Hematopoietic multipotent progenitor cell treated with erythropoietin and hydrocortisone succinate and interleukin-3 and kit ligand, for 6 days (in vitro differentiated cells): Measurements from ENCODE around the gene MTMR4.
A peak's percentile ranks its signal among the peaks of the same experiment; 100 is the strongest.
"Not testable (repeated sequence)": the region's sequence is repeated elsewhere in the genome, so short reads cannot be mapped to it uniquely, and the experiment has no call there.

Experiments
- DNase-seq: peaks from one replicate; pipeline ENCODE4 v3.0.0-alpha.2; 2015

The MTMR4 gene

GRCh38 chr17:58513965-58514769 lies at the start of gene MTMR4:
TSS of gene MTMR4 (minus strand) at chr17:58514638. CDS start at chr17:58514407, 231 bp downstream.
- DNase-seq: peak; percentile 91

DNA sequence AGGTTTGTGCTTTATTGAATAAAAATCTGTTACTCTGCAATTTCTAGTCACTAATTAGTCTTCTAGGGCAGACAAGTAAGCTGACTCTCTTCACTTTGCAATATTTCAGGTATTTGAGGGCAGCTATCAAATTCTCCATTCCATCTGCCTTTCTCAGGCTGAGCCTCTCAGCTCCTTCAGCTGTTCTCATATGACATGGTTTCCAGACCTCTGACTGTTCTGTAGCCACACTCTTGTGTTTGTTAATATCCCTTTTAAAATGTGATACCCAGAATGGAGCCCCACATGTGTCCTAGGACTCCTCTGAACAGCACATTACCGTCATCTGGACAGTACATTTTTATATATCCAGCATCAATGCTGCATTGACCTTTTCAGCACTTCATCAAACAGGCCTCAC lies 46.1 kb upstream of the MTMR4 start:
- DNase-seq: no peak

- no peak for DNase-seq
These were observed 43.5 kb upstream of the MTMR4 start for GRCh38 chr17:58557981-58558380.

DNA sequence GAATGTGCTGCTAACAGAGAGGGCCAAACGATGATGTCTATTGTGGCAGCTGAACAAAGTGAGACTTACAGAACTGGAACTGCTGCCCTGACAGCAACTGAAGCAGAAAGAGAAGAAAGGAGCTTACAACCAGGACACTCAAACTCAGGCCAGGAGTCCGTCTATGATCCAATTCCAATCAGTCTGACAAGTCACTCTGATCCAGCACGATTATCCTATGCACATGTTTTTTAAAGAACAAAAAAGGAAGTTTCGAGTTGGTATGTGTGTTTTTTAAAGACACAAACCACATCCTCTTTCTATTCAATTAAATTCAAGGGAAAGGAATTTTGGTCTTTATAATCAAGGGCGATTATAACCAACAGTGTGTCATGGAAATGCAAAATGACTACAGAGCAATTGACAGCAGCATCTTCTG lies 42.4 kb upstream of the MTMR4 start:
- DNase-seq: peak; percentile 35

DNA sequence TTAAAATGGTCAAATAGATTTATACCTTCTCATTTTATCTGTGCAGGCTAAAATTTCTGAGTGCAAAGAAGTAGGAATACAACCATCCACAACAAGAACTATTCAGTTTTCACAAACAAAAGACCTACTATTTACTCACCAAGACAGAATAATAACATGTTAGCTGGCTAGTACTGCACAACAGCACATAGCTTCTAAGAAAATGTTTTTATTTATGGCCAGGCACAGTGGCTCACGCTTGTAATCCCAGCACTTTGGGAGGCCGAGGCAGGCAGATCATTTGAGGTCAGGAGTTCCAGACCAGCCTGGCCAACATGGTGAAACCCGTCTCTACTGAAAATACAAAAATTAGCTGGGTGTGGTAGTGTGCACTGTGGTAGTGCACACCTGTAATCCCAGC lies 40.7 kb upstream of the MTMR4 start:
- DNase-seq: not testable (repeated sequence)

DNA sequence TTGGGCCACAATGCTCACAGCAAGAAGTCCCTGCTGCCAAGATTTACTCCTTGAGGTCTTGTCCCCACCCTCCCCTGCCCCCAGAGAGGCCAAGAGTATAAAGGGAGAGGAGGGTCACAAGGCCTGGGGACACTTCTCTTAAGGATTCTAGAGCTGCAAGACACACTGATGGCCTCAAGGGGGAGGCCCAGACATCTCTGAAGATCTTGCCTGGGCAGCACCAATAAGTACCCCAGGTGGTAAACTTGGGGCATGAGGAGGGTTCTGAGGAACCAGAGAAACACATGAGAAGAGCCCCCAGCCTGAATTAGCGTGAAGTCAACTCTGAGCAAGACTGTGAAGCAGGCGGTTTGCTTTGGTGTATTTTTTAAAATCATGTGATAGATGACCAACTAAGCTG lies 26.8 kb upstream of the MTMR4 start:
- DNase-seq: peak; percentile 64

GRCh38 chr17:58539698-58540097 lies 25.3 kb upstream of the MTMR4 start:
- DNase-seq: peak; percentile 45

DNA sequence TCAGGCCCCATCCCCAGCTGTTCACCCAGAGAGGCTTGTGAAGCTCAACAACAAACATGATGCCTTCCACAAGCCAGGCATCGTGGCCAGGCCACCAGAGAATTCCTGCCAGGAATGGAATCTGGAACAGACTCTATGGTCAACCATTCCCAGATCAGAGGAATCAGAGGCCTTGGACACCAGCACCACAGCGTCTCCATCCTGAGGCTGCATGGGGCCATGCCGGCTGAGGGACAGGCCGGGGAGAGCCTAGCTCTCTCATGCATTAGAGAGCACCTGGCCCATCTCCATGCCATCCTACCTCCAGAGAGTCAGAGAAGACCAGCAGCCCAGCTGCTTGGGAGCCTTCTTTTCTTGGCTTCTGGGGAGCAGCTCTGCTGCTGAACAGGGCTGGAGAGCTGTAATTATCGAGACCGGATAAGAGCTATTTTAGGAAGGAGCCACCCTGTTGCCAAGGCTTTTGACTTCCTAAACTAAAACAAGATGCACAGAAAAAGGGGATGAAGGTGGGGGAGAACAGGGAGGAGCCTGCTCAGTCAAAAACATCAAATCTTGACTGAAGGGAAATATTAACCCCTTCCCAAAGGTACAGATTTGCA lies 24.5 kb upstream of the MTMR4 start:
- DNase-seq: no peak

GRCh38 chr17:58537266-58537665 lies 22.8 kb upstream of the MTMR4 start:
- DNase-seq: no peak

DNA sequence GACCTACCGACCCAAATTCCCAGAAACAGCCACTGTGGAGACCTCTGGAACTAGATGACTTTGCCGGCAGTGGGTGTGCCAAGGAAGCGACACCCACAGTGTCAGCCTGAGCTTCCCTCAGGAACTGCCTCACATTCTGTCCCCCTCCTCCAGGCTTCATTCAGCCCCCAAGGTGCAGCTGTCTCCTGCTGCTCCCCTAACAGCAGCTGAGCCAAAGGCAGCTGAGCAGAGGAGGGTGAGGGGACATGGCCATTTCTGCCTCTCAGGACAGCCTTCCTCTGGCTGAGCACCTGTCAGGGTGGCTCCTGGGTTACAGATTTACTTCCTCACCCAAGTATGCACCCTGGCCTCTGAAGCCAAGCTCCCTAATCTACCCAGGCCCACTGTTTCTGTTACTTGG lies 22.1 kb upstream of the MTMR4 start:
- DNase-seq: no peak

DNA sequence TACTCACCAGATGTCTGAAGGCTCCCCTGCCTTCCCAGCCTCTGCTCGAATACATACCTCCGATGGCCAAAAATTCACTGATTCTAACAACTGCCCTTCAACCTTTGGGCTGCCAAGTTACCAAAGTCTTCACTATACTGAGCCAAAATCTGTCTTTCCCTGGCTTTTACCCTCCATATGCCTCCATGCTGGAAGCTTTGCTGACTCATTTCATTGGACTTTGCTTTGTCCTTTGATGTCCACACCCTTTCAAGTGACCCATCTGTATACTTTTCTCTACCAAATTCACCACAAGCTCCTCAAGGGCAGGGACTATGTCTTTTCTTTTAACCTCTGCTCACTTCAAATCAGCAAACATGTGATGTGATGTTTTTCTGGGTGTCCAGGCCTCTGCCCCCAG lies 21.0 kb upstream of the MTMR4 start:
- no peak for DNase-seq

GRCh38 chr17:58534901-58535421 lies 20.5 kb upstream of the MTMR4 start:
- peak; percentile 42 for DNase-seq

- DNase-seq: no peak
These were observed 19.9 kb upstream of the MTMR4 start for GRCh38 chr17:58534331-58534730.

DNA sequence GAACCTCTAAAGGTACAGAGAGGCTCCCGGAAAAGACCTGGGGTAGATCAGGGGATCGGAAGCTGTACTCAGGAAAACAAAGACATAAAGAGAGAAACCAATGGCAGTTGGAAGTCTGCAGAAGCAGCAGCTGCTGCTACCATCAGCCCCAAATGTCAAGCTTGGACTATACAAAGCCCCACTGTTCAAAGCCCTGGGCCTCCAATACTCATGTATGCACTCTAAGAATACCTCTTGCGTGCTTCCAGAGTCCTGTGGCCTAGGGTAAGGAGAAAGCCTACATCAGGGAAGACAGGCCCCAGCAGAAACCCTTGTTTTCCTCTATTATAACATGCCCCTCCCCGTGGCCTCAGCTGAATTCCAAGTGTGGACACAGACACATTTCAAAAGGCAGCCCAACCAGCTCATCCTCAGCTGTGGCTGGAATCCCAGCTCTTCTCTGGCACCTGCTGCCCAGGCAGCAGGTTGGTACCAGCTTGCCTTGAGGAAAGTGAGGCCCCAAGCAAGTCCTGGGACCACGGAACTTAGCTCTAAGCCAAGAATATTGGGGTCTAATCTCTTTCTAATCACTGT lies 19.3 kb upstream of the MTMR4 start:
- no peak for DNase-seq

DNA sequence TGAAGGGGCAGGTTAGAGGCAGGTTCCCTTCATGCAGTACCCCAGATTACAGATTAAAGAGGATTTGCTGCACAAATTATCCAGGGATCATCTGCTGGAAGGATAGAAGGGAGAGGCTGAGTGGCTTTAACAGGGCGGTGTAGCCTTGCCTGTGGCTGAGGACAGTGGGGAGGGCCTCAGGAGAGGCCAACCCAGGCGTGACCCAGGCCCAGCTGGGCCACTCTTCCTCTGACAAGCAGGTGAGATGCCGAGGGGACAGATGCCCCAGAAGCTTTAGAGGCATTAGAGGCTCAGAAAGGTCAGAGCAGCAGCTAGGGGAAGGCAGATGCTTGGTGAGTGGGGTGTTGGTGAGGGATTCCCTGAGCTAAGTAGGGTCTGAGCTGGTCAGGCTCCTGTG lies 18.1 kb upstream of the MTMR4 start:
- no peak for DNase-seq

GRCh38 chr17:58531661-58532554 lies 17.5 kb upstream of the MTMR4 start:
- DNase-seq: peak; percentile 64

GRCh38 chr17:58531122-58531521 lies 16.7 kb upstream of the MTMR4 start:
- DNase-seq: no peak

GRCh38 chr17:58530655-58531054 lies 16.2 kb upstream of the MTMR4 start:
- DNase-seq: no peak

DNA sequence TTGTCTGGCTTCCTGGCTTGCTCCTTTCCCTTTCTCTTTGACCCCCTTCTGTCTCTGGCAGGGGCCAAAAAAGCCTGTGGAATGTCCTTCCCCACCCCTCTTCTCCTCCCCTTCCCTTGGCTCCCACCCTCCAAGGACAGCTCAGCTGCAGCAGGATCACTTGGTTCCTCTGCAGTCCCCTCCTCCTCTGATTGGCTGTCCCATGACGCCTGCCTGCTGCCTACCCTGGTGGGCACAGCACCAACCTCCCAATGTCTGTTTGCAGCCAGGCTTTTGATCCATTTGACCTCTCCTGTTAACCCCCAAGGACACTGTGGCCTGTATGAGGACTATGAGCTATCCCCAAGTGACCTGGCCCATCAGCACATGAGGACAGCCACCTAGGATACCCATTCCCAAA lies 14.8 kb upstream of the MTMR4 start:
- DNase-seq: no peak

GRCh38 chr17:58528443-58528842 lies 14.0 kb upstream of the MTMR4 start:
- DNase-seq: no peak

DNA sequence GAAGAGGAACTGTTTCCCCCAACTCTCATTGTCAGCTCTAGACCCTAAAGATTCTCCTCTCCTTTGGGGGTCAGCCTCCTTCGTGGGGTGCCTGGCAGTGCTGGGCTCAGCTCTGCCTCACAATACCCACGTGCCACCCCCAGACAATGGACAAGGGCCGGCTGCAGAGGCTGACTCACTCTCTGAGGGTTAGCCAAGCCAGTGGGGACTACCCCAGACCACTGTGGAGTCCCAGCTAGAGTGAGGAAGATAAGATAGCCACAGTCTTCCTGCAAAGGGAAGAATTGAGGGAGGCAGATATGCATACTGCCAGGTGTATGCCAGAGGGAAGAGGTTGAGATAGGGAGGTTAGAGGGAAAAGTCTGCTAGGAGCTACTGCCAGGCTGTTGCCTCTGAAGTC lies 13.5 kb upstream of the MTMR4 start:
- DNase-seq: peak; percentile 33

DNA sequence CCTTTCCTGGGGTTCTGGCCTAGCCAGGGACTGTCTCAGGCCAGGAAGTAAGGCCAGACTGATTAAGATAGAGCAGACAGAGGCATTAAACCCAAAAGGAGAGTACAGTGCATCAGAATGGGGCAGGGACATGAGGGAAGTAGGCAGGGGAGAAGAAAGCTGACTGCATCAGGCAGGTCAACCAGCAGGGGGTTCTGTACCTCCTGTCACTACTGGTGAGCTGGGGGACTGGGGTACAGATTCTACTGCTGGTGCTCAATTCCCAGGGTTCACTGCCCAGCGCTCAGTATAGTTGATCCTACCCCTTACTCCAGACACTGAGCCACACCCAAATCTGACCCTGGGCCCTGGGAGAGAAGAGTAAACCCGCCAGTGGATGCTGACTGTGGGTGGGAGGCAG lies 12.9 kb upstream of the MTMR4 start:
- DNase-seq: peak; percentile 43

GRCh38 chr17:58525239-58525638 lies 10.8 kb upstream of the MTMR4 start:
- no peak for DNase-seq
